GM21737 (cell line): ENCODE data around the gene CDH19.

Source experiments
- ATAC-seq: cut with Tn5 transposase; IDR thresholded peaks from one replicate; pipeline ENCODE4 v1.9.1; 2021; ENCODE audit warnings: mild to moderate bottlenecking, moderate library complexity; ENCODE audit not compliant: unreplicated experiment

Gene CDH19

GRCh38 chr18:66603941-66604627, at the start of gene CDH19:
Gene CDH19, minus strand, starts transcription at chr18:66604090. Its CDS starts 31,886 bp downstream, at chr18:66572204.
- ATAC-seq: no peak

GRCh38 chr18:66647671-66648070, 43.8 kb upstream of the CDH19 start:
- ATAC-seq: no peak

- ATAC-seq: no peak
These were observed 42.7 kb upstream of the CDH19 start for GRCh38 chr18:66646609-66647008.

GRCh38 chr18:66645983-66646382, 42.1 kb upstream of the CDH19 start:
- no peak for ATAC-seq

GRCh38 chr18:66641056-66641455, 37.2 kb upstream of the CDH19 start:
- ATAC-seq: no peak

- ATAC-seq: no peak
These were observed 36.5 kb upstream of the CDH19 start for GRCh38 chr18:66640431-66640830.

GRCh38 chr18:66638856-66639629, 35.2 kb upstream of the CDH19 start:
- ATAC-seq: no peak

GRCh38 chr18:66635342-66635741, 31.5 kb upstream of the CDH19 start:
- ATAC-seq: no peak

GRCh38 chr18:66632756-66633155, 28.9 kb upstream of the CDH19 start:
- no peak for ATAC-seq

GRCh38 chr18:66630831-66631230, 26.9 kb upstream of the CDH19 start:
- no peak for ATAC-seq

- no peak for ATAC-seq
These were observed 19.9 kb upstream of the CDH19 start for GRCh38 chr18:66623821-66624220.

- no peak for ATAC-seq
These were observed 18.1 kb upstream of the CDH19 start for GRCh38 chr18:66621816-66622576.

GRCh38 chr18:66616523-66616983, 12.7 kb upstream of the CDH19 start:
- peak; percentile 69 for ATAC-seq

GRCh38 chr18:66615176-66615575, 11.3 kb upstream of the CDH19 start:
- no peak for ATAC-seq

- ATAC-seq: no peak
These were observed 3.7 kb upstream of the CDH19 start for GRCh38 chr18:66607632-66608031.

- ATAC-seq: no peak
These were observed 2.2 kb downstream of the CDH19 start for GRCh38 chr18:66601649-66602048.

- ATAC-seq: no peak
These were observed 4.7 kb downstream of the CDH19 start for GRCh38 chr18:66599190-66599589.

- no peak for ATAC-seq
These were observed 16.5 kb downstream of the CDH19 start for GRCh38 chr18:66587430-66587829.

- no peak for ATAC-seq
These were observed 21.7 kb downstream of the CDH19 start for GRCh38 chr18:66582211-66582610.

- no peak for ATAC-seq
These were observed 28.6 kb downstream of the CDH19 start for GRCh38 chr18:66575263-66575662.

- ATAC-seq: no peak
These were observed 32.0 kb downstream of the CDH19 start for GRCh38 chr18:66571845-66572244.

GRCh38 chr18:66566616-66567015, 37.3 kb downstream of the CDH19 start:
- no peak for ATAC-seq
